Measurements from ENCODE around the gene FTMT.

FTMT gene

DNA sequence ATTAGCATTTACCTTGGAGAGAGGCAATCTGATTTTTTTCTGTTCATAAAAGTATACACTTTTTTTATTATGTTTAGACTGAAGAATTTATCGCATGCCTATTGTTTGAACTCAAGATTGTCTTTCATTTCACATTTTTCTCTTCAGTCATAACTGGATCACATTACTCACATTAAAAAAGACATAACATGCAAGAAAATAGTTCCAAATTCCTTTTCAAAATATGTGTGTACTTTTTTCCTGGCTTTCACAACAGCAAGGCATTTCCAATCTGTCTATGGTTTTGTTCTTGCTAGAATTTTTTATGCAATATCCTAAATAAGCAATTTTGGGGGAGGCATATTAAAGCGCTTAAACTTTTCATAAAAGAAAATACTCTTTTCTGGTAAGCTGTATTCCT is 21.2 kb downstream of the FTMT start:
- TF ChIP-seq CTCF (IDR thresholded peaks at IDR 0.05; ENCODE audit: insufficient read depth, missing control alignments), result no peak
- no peak for DNase-seq (ENCODE audit: insufficient read length, low spot score)
- no peak for FAIRE-seq

DNA sequence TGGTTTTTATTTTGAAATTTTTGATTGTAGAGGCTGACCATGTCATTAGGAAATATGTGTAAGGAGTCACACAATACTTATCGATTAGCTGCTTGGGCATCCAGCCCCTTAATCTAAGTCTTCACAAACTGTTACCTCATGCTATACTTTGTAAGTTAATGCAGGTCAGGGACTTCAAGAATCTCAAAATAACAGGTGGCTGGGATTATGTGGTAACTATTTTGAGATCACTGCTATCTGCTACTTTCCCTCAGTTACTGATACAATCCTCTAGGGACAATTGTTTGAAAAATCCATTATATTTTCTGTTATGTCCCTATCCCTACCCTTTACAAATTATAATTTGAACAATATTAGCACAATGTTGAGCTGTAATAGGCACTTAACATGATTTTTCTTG is 21.7 kb downstream of the FTMT start:
- FAIRE-seq (no peak), DNase-seq (ENCODE audit: insufficient read length, low spot score) (no peak)
- no peak for TF ChIP-seq CTCF (IDR thresholded peaks at IDR 0.05; ENCODE audit: insufficient read depth, missing control alignments)

GRCh38 chr5:121885630-121886029 is 33.9 kb downstream of the FTMT start:
- TF ChIP-seq CTCF (IDR thresholded peaks at IDR 0.05; ENCODE audit: insufficient read depth, missing control alignments), result no peak

GRCh38 chr5:121887727-121888126 is 36.0 kb downstream of the FTMT start:
- no peak for FAIRE-seq
- no peak for DNase-seq (ENCODE audit: insufficient read length, low spot score)
- no peak for TF ChIP-seq CTCF (IDR thresholded peaks at IDR 0.05; ENCODE audit: insufficient read depth, missing control alignments)

More at GRCh38 chr5:121885630-121886029, 33.9 kb downstream of the FTMT start:
- DNase-seq (ENCODE audit: insufficient read length, low spot score), result no peak
- no peak for FAIRE-seq

DNA sequence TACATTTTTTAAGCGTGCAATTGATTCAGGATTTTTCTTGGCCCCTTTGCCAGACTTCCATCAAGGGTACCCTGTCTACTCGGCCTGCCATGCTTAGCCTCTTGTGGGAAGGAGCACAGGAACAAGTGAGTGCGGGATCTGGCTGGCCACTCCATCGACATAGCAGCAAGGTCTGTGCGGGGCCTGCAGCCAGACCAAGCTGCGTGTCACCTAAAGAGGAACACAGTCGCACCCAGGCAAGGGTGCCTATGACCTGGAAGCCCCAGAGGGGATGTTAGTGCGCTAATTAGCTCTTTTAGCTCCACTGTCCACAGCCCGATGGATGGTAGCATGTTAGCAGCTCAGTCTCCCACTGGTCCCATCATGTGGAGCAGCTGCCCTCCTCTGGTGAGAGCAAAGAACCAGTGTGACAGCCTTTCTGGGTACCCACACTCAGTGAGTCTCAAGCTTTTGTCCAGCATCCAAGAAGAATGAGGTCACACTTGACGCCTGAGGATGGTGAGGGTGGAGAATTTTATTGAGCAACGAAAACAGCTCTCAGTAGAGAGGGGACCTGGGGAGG is 38.7 kb downstream of the FTMT start:
- TF ChIP-seq CTCF (IDR thresholded peaks at IDR 0.05; ENCODE audit: insufficient read depth, missing control alignments), result no peak
- no peak for FAIRE-seq
- DNase-seq (ENCODE audit: insufficient read length, low spot score), result no peak

DNA sequence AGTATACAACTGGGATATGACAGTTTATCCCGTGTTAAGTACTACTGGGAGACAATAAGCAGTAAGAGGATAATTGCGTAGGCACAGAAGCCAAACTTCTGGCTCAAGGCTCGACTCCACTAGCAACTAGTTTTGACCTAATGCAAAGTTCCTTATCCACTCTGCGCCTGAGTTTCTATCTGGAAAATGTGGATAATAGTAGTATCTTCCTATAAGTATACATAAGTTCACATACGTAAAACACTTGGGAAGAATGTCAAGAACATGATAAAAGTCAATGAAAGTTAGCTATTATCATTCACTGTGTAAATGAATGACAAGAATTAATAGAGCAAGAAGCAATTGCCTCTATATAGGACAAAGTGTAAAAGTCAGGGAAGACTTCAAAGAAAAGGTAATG is 45.7 kb downstream of the FTMT start:
- no peak for TF ChIP-seq CTCF (IDR thresholded peaks at IDR 0.05; ENCODE audit: insufficient read depth, missing control alignments)
- peak; percentile 81 for FAIRE-seq
- DNase-seq (ENCODE audit: insufficient read length, low spot score), result no peak

GRCh38 chr5:121899346-121899745 is 47.7 kb downstream of the FTMT start:
- TF ChIP-seq CTCF (IDR thresholded peaks at IDR 0.05; ENCODE audit: insufficient read depth, missing control alignments), result no peak
- DNase-seq (ENCODE audit: insufficient read length, low spot score), result no peak
- no peak for FAIRE-seq

Measured in D721Med (cell line).